Activated CD8-positive, alpha-beta memory T cell treated with anti-CD3 and anti-CD28 coated beads, Interleukin-2, amount 50 U/mL, for 24 hours (primary cell): ENCODE data around the gene MIDN.

Experiments used
- DNase-seq: peaks from one replicate; pipeline ENCODE4 v3.0.0-alpha.2; 2020; ENCODE audit errors: extremely low read depth

Gene MIDN

DNA sequence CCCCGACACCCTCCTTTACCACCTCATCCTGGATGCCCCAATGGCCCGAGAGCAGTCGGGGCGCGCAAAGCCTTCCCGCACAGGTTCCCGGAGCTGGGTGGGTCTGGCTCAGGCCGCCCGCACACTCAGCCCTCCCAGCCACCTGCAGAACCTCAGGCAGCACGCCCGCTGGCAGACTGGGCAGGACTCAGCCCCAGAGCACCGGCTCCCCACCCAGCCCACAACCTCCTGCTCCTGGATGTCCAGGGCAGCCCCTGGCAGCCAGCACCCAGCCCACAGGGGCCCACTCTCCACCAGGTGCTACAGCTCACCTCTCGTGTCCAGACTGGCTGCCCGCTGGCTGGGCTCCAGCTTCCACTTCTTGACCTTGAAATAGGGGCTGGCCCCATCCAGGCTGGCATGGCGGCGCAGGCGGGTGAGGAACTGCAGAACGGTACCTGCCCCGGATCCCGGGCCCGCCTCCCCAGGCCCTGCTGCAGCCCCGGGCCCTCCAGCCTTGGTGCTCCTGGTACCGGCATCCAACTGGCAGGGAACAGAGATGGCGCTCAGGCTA lies 15.2 kb upstream of the MIDN start:
- DNase-seq = no peak

DNA sequence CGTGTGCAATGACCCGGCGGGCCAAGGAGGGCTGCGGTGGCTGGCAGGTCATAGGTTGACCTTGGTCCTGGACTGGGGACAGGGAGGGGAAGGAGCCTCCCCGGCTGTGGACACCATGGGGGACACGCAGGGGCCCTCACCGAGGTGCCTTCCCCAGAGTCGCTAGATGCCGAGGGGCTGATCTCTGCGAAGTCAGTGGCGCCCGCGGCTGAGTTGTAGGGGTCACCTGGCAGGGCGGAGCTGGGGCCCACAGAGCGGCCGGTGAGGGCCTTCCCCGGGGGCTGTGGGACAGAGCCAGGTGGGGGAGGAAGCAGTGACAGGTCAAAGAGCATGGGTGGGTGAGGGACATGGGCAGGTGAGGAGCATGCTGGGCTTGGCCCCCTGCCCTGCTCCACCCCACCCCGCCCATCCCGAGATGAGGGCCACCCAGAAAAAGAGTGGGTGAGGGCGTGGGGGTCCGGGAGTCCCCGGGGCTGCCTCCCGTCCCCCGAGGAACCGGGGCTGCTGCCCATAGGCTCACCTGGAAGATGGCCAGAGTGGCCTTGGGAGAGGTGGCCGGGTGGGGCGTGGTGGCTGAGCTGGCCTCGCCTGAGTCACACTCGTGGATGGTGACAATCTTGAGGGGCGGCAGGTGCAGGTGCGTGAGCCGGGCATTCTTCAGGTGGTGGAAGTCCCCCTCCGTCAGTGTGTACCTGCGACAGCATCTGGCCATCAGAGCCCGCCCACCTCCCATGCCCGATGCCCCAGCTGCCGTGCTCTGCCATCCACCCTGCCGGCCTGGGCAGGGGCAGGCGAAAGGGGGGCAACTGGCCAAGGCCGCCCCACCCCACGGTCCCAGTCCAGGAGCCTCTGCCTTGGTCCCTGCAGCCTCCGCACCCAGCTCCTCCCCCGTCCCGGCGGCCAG lies 14.1 kb upstream of the MIDN start:
- DNase-seq = no peak

DNA sequence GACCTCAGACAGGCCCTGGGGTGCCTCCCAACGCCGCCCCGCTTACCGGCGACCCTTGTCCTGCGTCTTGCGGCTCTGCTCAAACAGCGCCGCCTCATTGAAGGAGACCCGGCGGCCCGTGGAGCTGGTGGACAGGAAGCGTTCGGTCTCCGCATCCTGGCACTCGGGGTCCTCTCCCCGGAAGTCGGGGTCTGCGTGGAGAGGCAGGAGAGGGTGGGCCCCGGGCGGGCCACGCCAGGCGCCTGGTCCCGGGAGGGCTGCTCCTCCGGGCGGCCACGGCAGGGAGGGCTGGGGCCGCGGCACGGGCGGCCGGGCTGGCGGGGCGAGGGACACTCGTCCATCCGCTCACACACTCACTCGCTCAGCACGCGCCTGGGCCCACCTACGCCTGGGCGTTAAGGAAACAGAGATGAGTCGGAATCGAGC lies 13.4 kb upstream of the MIDN start:
- no peak for DNase-seq

DNA sequence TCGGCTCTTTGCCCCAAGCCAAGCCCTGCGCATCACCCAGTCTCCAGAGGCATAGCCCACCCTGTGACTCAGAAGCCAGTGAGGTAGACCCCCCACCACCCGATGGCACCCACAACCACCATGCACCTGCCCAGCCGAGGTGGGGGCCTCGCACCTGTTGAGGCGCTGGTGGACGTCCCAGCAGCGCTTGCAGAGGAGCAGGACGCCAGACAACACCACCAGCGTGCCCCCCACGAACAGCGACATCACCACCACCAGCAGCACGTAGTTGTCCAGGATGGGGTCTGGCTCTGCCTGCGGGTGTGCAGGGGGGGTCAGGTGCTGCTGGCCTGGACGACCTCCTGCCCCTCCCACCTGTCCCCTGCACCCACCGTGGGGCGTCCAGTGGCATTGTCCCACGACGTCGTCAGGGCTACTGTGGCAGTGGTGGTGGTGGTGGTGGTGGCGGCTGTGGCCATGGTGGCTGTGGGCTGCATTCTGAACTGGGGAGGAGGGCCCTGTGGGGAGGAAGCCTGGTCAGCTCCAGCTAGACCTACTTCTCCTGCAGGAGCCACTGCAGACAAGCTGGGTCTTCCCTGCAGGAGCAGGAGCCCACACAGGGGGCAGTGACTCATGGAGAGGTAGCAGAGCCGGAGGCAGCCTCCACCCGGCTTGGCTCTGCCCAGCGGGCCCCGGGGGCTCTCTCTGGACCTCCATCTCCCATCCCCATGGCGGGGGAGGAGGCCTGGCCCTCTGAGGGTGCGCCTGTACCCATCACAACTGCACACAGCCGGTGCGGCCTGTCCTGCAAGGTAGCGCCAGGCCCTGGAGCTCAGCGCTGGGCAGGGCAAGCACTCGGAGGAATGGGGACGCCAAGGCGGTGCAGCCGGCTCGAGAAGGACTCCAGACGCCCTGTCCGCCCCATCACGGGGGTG lies 12.5 kb upstream of the MIDN start:
- no peak for DNase-seq

DNA sequence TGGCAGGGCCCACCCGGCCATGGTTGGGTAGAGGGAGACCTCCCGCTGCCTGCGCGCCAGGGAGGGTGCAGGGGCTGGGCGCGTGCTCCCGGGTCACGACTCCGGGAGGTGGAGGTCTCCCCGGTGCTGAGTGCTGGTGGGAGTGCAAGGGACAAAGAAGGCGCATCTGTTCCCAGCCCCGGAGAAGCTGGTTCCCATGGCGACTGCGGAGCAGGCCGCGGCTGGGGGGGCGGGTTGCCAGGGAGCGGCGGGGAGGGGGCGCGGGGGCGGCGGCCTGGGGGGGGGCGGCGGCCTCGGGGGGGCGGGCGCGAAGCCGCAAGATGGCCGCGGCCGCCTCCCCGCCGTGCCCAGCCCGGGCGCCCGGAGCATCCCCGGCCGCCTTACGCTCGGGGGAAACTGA lies 11.8 kb upstream of the MIDN start:
- DNase-seq = no peak

DNA sequence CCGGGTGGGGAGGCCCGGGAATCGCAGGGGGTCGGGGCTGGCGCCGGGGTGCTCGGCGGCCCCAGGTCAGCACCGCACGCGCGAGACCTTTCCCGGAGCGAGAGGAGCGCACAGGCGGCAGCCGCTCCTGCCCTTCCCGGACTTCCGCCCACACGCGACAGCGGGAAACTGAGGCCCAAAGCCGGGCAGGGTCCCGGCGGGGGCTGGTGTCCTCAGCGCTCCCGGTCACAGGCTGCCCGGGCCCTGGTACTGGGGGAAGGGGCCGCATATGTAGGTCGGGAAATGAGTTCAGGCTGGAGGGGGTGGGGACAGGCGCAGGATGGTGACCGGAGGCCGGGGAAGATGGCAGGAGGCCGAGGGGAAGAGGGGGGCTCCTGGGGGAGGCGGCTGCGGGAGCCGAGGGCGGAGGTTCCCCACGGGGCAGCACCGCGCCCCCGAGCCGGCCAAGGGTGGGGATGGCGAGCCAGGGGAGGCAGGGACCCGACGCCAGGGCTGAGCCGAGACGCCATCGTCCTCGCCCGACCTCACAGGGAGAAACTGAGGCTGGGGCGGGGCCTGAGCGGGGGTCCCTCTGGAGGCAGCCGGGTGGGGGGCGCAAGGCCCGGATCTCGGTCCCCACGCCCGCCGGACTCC lies 11.2 kb upstream of the MIDN start:
- DNase-seq = no peak

DNA sequence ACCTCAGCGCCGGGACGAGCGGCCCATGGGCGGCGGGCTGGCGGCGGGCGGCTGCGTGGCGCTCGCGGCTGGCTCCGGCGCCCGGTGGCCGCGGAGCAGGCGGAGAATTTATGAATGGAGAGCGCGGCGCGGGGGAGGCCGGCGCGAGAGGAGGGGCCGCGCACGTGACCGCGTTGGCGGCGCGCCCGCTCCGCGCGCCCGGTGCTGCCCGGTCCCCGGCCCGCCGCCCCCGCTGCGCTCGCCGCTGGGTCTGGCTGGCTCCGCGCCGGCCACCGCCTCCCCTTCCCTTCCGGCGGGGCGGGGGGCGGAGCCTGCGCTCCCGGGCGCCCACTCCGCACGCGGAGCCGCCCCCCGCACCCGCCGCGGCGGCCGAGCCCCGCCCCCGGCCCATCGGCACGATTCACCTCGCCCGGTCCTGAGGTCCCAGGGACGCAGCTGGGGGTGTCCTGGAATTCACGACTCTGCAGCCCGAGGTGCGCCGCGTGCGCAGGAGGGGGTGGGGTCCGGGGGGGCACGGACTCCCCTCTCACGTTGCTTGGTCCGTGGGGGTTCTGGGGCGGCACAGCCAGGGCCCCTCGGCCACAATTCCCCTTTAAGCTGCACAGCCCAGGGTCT lies 10.5 kb upstream of the MIDN start, which contains the start of gene CBARP:
Gene CBARP, minus strand, starts transcription at position 252 of the 615 bp plus-strand sequence. CDS start 1,905 bp downstream, outside the sequence.
- DNase-seq = no peak

DNA sequence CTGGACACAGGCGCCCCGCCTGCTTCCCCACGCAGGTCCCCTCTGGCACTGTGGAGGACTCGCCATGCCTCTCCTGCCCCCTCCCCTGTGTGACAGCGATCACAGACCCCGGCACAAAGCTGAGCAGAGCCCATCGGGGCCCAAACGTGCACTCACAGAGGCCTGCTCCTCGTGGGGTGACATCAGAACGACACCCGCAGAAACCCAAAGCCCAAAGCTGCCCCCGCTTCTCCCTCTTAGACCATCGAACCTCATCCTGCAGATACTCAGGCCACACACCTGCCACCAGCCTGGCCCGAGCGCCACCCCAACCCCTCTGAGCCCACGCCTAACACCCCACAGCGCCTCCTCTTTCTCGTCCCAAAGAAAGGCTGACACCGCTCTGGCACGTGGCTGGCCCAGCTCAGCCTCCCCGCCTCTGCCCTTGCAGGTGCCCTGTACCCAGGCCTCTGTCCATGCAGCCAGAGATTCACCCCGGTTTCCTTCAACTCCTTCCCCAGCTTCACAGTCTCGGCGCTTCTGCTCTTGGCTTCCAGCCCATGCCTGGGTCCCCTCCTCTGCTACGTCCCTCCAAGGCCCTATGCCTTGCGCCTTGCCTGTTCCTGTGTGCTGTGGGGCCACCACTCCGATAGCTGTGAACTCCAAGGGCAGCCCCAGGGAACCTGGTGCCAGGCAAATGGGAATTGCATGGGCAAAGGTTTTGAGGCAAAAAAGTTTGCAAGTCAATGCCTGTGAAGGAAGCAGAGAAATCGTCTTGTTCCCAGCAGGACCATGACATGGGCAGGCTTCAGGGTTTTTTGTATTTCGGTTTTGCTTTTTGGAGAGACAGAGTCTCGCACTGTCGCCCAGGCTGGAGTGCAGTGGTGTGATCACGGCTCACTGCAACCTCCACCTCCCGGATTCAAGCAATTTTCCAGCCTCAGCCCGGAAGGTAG lies 9.7 kb upstream of the MIDN start:
- no peak for DNase-seq

DNA sequence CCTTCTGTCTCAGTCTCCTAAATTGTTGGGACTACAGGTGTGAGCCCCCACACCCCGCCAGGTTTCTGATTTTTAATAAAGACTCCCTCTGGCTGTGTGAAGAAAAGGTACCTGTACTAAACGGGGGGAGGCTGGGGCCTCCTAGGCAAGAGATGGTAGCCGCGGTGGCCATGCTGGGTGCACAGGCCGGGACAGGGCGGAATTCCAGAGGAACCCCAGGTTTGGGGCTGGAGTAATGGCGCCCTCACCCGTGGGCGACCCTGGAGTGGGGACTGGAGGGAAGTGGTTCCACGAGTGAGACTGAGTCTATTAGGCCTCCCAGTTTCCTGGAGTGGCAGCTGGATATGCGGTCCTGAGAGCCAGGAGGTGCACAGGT lies 9.0 kb upstream of the MIDN start:
- no peak for DNase-seq

DNA sequence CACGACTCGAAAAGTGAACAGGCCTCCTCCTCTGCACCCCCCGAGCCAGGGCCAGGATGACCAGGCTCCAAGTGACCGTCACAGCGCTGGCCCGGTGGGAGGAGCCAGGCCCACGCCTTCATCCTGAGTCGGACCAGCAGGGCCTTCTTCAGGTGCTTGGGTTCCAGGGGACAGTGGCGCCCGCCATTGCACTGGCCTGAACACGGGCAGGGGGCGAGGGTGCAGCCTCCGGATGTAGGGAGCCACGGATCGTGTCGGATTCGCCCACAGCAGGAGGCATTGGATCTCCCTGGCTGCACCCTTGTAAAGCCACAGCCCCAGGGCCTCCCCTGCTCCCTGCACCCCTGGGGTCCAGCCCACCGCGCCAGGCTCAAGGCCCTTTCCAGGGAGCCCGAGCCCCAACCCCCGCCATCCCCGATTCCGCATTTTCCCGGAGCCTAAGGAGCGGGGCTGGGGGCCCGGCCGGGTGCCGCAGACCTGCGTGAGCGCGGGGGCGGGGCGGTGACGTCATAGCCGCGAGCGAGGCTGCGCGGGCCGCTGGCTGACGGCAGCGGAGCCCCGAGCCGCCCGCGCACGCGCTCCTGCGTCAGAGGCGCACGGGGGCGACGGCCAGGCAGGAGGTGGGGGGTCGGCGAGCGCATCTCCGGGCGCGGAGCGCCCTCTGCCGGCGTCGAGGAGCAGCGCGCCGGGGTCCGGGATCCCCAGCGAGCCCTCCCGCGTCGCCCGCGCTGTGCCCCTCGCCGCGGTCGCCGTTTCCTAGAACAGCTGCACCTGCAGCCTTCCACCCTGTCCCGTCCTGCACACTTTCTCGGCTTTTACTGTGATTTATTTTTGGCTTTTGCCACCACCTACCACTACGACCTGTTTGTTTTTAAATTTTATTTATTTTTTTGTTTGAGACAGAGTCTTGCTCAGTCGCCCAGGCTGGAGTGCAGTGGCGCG lies 8.3 kb upstream of the MIDN start:
- DNase-seq = peak; percentile 69

DNA sequence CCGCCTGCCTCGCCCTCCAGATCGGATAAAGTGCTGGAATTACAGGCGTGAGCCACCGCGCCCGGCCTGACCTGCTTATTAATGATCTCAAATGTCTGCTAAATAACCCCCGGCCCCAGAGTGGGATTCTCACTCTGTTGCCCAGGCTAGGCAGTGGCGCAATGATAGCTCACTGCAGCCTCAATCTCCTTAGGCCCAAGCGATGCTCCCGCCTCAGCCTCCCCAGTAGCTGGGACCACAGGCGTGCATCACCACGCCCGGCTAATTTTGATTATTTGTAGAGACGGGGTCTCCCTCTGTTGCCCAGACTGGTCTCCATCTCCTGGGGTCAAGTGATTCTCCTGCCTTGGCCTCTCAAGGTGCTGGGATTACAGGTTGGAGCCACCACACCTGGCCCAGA lies 7.5 kb upstream of the MIDN start:
- DNase-seq = no peak

DNA sequence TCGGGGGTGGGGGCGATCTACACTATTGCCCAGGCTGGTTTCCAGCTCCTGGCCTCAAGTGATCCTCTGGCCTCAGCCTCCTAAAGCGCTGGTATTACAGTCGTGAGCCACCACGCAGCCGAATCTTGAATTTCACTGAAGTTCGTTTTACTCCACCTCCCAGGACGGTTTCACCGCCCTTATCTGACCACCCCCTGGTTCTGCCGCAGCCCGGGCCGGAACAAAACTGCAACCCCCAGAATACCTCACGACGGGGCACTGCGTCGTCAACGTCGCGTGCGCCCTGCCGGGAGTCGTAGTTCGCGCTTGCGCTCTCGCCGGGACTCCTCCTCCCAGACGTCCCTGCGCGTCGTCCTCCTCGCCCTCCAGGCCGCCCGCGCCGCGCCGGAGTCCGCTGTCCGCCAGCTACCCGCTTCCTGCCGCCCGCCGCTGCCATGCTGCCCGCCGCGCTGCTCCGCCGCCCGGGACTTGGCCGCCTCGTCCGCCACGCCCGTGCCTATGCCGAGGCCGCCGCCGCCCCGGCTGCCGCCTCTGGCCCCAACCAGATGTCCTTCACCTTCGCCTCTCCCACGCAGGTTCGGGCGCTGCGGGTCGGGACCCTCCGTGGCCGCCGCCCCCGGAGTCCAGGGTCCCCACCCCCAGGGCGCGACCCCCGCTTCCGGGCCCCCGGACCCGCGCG lies 6.8 kb upstream of the MIDN start, which contains the start of gene ATP5F1D:
Gene ATP5F1D, plus strand, starts transcription at position 335 of the 679 bp plus-strand sequence. Its CDS starts 100 bp downstream, at position 435.
- peak; percentile 82 for DNase-seq

DNA sequence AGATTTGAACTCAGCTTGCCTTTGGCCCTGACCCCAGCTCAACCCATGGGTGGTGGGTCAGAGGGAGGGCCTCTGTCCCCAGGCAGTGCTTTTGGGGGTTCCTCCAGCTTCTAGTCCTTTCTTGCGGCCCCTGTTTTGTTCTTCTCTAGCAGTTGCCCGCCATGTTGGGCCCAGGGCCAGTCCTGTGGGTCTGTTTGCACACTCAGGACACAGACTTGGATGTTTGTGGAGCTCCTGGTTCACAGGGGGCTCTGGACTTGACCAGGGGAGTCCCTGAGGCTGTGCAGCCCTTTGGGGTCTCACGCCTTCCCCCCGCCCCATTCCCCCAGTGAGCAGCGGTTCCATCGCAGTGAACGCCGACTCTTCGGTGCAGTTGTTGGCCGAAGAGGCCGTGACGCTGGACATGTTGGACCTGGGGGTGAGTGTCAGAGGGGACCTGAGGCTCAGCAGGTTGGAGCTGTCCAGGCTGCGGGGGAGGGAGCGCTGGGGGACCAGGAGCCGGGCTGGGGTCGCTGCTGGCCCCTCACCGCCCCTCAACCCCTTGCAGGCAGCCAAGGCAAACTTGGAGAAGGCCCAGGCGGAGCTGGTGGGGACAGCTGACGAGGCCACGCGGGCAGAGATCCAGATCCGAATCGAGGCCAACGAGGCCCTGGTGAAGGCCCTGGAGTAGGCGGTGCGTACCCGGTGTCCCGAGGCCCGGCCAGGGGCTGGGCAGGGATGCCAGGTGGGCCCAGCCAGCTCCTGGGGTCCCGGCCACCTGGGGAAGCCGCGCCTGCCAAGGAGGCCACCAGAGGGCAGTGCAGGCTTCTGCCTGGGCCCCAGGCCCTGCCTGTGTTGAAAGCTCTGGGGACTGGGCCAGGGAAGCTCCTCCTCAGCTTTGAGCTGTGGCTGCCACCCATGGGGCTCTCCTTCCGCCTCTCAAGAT lies 4.4 kb upstream of the MIDN start:
- DNase-seq = no peak

DNA sequence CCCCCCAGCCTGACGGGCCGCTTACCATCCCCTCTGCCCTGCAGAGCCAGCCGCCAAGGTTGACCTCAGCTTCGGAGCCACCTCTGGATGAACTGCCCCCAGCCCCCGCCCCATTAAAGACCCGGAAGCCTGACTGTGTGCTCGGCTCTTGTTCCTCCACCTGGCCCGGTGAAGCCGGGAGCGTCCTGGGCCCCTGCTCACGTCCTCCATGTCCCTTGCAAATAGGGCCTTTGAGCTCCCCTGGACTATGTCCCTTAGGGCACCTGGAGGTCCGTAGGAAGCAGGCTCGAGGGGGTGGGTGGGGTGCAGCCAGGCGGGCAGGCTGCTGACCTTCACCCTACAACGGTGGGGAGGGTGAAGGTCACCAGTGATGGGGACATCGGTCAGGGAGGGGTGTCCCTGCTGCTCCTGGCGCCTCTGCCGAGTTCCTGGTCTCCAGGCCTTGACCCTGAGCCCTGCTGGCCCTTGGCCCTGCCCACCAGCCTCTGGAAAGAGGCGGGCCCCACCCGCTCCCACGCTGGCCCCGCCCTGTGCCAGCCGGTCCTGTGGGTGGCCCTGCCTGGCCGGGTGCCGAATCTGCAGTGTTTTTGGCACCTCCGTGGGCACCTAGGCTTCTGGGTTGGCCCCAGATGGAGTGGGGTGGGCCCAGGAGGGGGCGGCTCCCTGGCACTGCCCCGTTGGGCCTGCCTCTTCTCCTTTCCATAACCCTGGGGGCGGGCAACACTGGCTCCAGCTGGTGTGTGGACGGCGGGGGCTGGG lies 3.5 kb upstream of the MIDN start:
- DNase-seq = no peak

DNA sequence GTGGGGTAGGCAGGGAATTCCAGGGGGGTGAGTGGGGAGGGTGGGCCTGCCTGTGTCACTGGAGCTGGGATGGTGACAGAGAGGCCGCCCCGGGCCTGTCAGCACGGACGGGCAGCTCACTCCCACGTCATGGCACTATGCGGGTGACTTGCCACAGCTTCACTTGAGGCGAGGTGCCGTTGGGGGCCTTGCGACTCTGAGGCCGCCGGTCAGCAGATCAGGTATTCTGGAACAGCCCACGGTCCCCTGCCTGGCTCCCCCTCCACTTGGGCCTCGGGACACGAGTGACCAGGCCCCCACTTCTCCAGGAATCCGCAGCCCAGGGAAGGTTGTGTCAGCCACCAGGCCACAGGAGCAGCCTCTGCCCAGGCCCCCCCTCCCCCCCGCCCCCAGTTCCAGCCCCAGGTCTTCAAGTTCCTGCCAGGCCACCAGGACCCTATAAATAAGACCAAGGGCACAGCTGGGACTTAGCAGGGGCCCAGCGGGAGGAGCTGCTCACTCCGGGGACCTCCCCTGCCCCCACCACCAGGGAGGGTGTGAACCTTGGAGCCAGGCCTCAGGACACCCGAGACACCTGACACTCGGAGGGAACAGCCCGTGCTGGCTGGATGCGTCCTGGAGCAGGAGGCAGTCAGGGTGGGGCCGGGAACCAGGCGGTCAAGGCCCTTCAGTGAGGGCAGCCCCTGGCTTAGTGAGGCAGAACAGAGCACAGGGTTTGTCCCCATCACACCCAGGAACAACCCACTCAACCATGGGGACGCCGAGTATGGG lies 2.7 kb upstream of the MIDN start:
- DNase-seq = no peak
